ENCODE results near the gene CLDN5.
A peak's percentile ranks its signal among the peaks of the same experiment; 100 is the strongest.

The CLDN5 gene

GRCh38 chr22:19524170-19525115, at the start of gene CLDN5:
TSS of gene CLDN5 (minus strand) at chr22:19524410. CDS start at chr22:19524255, 155 bp downstream.
- no peak for DNase-seq (ENCODE audit: low read depth)

- no peak for DNase-seq (ENCODE audit: low read depth)
These were observed 47.8 kb upstream of the CLDN5 start for GRCh38 chr22:19571995-19572394.

- no peak for DNase-seq (ENCODE audit: low read depth)
These were observed 47.1 kb upstream of the CLDN5 start for GRCh38 chr22:19571207-19571795.

GRCh38 chr22:19569976-19570375, 45.8 kb upstream of the CLDN5 start:
- no peak for DNase-seq (ENCODE audit: low read depth)

GRCh38 chr22:19569276-19569640, 45.0 kb upstream of the CLDN5 start:
- no peak for DNase-seq (ENCODE audit: low read depth)

GRCh38 chr22:19568337-19569275, 44.4 kb upstream of the CLDN5 start:
- peak; percentile 93 for DNase-seq (ENCODE audit: low read depth)

GRCh38 chr22:19567157-19568009, 43.2 kb upstream of the CLDN5 start:
- no peak for DNase-seq (ENCODE audit: low read depth)

- DNase-seq (ENCODE audit: low read depth), result no peak
These were observed 42.3 kb upstream of the CLDN5 start for GRCh38 chr22:19566279-19567156.

GRCh38 chr22:19565382-19566278, 41.4 kb upstream of the CLDN5 start:
- no peak for DNase-seq (ENCODE audit: low read depth)

- no peak for DNase-seq (ENCODE audit: low read depth)
These were observed 35.7 kb upstream of the CLDN5 start for GRCh38 chr22:19559956-19560355.

GRCh38 chr22:19559324-19559811, 35.2 kb upstream of the CLDN5 start:
- no peak for DNase-seq (ENCODE audit: low read depth)

- DNase-seq (ENCODE audit: low read depth), result no peak
These were observed 32.8 kb upstream of the CLDN5 start for GRCh38 chr22:19556963-19557545.

- DNase-seq (ENCODE audit: low read depth), result no peak
These were observed 31.4 kb upstream of the CLDN5 start for GRCh38 chr22:19555651-19556050.

GRCh38 chr22:19554834-19555404, 30.7 kb upstream of the CLDN5 start:
- DNase-seq (ENCODE audit: low read depth), result no peak

GRCh38 chr22:19553201-19553600, 29.0 kb upstream of the CLDN5 start:
- DNase-seq (ENCODE audit: low read depth), result no peak

GRCh38 chr22:19550382-19550781, 26.2 kb upstream of the CLDN5 start:
- DNase-seq (ENCODE audit: low read depth), result no peak

- DNase-seq (ENCODE audit: low read depth), result no peak
These were observed 25.2 kb upstream of the CLDN5 start for GRCh38 chr22:19549428-19549827.

- DNase-seq (ENCODE audit: low read depth), result no peak
These were observed 24.8 kb upstream of the CLDN5 start for GRCh38 chr22:19548964-19549363.

Measured in GM04504 (cell line).